Tibial nerve (tissue), 3 donors: ENCODE results near the gene TNFSF12.

Experiments used
- CTCF ChIP-seq, 5 experiments: fragments of 200-600 bp in 3 of 5; fragments of 450-650 bp in 2 of 5; sonication (generic) in 3 of 5; IDR thresholded peaks; one replicate each; pipeline ENCODE4 v1.5.1; 2016 to 2019; ENCODE audit warnings: antibody characterized with exemption in 5 of 5, mild to moderate bottlenecking in 3 of 5, moderate library complexity in 2 of 5
- POLR2A ChIP-seq, 2 donors: fragments of 450-650 bp; IDR thresholded peaks; one replicate each; pipeline ENCODE4 v1.6.1; 2017; ENCODE audit warnings: antibody characterized with exemption in 2 of 2, mild to moderate bottlenecking in 2 of 2, moderate library complexity in 2 of 2

- TF ChIP-seq POLR2A (IDR thresholded peaks at IDR 0.05), result no peak
- no peak for TF ChIP-seq CTCF (IDR thresholded peaks at IDR 0.05)
These were observed 44.4 kb downstream of the TNFSF12 start for GRCh38 chr17:7593296-7593695.
